ENCODE data around the gene ZCWPW1. TPM values are rescaled to one million over a fixed set of nuclear protein-coding genes. Genes with fewer than 3 reads are reported as not detected.

The ZCWPW1 gene
- total and polyA plus RNA-seq, 2 of the 13 experiments (the other 11 are each of a cell fraction or from before 2014, with no cell fraction given): 2.4 to 2.5 TPM

DNA sequence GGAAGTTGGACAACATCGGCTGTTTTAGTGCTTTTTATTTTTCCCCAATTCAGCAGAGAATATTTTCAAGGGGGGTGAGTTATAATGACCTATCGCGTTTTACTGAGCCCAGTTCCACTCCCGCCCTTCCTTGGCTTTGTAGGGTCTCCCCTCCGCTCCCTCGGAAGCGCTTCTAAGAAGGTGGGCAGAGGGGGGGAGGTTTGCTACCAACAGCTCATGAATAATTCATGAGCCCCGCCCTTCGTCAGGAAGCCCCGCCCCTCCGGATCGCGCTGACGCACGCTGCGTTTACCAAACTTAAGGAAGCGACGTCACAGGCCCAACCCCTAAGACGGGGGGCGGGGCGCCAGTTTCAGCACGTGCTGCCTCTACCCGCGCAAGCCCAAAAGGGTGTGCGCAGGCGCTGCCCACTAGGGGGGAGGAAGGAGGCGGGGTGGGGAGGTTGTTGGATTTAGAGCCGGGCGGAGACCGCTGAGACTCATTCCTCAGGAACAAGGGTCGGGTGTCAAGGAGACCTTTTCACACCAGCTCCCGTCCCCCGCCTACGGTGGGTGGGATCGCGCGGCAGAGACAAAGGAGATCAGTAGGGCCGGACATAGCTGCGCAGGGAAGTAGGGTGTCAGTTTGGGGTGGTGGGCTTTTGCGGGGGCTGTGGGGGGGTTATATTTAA is 599 bp upstream of the ZCWPW1 start:
- CTCF ChIA-PET (ENCODE audit: low intra/inter-chr PET ratio, low total read pairs): interaction anchor here (1.2 kb wide), 1 partner anchor 22 kb away, joined by 3 read pairs; no protein-coding TSS in a partner anchor
- no peak overlapping the region for H2AFZ ChIP-seq (ENCODE audit: low read length)
- no peak for TF ChIP-seq SMYD3 (CRISPR knock-in tag; IDR thresholded peaks at IDR 0.05)
- TF ChIP-seq ZNF883 (CRISPR knock-in tag; IDR thresholded peaks at IDR 0.05; ENCODE audit: not compliant biosample characterization): no peak
- peak; percentile 36 for TF ChIP-seq NFATC3 (CRISPR knock-in tag; IDR thresholded peaks at IDR 0.05)
- 0 out of 2 replicates have a peak, but pooled peaks have one; percentile 24 for TF ChIP-seq TGIF2 (CRISPR knock-in tag; IDR thresholded peaks at IDR 0.05)
- peak; percentile 57 for TF ChIP-seq ZNF746 (CRISPR knock-in tag; IDR thresholded peaks at IDR 0.05)
- peak; percentile 52; the same call in 1 of the 2 replicates for TF ChIP-seq HNF1A (IDR thresholded peaks at IDR 0.05; ENCODE audit: low read depth)
- TF ChIP-seq HNF1A (CRISPR knock-in tag; IDR thresholded peaks at IDR 0.05; ENCODE audit: borderline replicate concordance): 0 out of 2 replicates have a peak, but pooled peaks have one; percentile 11
- peak; percentile 78 for TF ChIP-seq HNRNPH1 (optimal IDR thresholded peaks at IDR 0.05; ENCODE audit: low read depth, low read length)
- peak; percentile 84; the same call in 1 of the 2 replicates for TF ChIP-seq ZNF589 (CRISPR knock-in tag; conservative IDR thresholded peaks at IDR 0.05)
- 0 out of 2 replicates have a peak, but pooled peaks have one; percentile 48 for TF ChIP-seq ZNF484 (CRISPR knock-in tag; IDR thresholded peaks at IDR 0.05; ENCODE audit: borderline replicate concordance, low read depth)
- peak; percentile 55; the same call in 1 of the 2 replicates for TF ChIP-seq CREBL2 (CRISPR knock-in tag; IDR thresholded peaks at IDR 0.05; ENCODE audit: borderline replicate concordance)
- TF ChIP-seq ZNF446 (CRISPR knock-in tag; IDR thresholded peaks at IDR 0.05): peak; percentile 55; the same call in 1 of the 2 replicates
- TF ChIP-seq, protein P1, sequence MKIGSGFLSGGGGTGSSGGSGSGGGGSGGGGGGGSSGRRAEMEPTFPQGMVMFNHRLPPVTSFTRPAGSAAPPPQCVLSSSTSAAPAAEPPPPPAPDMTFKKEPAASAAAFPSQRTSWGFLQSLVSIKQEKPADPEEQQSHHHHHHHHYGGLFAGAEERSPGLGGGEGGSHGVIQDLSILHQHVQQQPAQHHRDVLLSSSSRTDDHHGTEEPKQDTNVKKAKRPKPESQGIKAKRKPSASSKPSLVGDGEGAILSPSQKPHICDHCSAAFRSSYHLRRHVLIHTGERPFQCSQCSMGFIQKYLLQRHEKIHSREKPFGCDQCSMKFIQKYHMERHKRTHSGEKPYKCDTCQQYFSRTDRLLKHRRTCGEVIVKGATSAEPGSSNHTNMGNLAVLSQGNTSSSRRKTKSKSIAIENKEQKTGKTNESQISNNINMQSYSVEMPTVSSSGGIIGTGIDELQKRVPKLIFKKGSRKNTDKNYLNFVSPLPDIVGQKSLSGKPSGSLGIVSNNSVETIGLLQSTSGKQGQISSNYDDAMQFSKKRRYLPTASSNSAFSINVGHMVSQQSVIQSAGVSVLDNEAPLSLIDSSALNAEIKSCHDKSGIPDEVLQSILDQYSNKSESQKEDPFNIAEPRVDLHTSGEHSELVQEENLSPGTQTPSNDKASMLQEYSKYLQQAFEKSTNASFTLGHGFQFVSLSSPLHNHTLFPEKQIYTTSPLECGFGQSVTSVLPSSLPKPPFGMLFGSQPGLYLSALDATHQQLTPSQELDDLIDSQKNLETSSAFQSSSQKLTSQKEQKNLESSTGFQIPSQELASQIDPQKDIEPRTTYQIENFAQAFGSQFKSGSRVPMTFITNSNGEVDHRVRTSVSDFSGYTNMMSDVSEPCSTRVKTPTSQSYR (CRISPR knock-in tag; IDR thresholded peaks at IDR 0.05; ENCODE audit: borderline replicate concordance): peak; percentile 85
- TF ChIP-seq, protein P2, sequence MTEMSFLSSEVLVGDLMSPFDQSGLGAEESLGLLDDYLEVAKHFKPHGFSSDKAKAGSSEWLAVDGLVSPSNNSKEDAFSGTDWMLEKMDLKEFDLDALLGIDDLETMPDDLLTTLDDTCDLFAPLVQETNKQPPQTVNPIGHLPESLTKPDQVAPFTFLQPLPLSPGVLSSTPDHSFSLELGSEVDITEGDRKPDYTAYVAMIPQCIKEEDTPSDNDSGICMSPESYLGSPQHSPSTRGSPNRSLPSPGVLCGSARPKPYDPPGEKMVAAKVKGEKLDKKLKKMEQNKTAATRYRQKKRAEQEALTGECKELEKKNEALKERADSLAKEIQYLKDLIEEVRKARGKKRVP (CRISPR knock-in tag; IDR thresholded peaks at IDR 0.05): peak in 1 of 2 experiments; percentile 78; a peak in 2 of 4 replicates

More for the DNA sequence above, 599 bp upstream of the ZCWPW1 start:
- H3K79me2 ChIP-seq (ENCODE audit: insufficient read depth, low read length): peaks cover 23% of the 10 kb centered on the region
- ATAC-seq: peak; percentile 60
- BruUV-seq (replicated peaks): TSS peak; percentile 62
- 0% methylated on average over 30 of the region's 40 CpGs for WGBS (ENCODE audit: low lambda C conversion rate)
- H4K20me1 ChIP-seq (ENCODE audit: insufficient read depth, low read length): no peaks in the 10 kb centered on the region; the same call in 1 of the 2 replicates
- H3K4me3 ChIP-seq (replicated peaks in 1 of 3; ENCODE audit: insufficient read depth in 1 of 3, low read depth in 2 of 3, low read length in 3 of 3): peak overlapping the region; percentile 75 to 87 (median 83)
- H3K36me3 ChIP-seq (replicated peaks in 1 of 2; ENCODE audit: control insufficient read depth in 1 of 2, insufficient read depth in 2 of 2, low read length in 2 of 2): peaks cover 3 to 28% of the 10 kb centered on the region in 2 experiments
- intact Hi-C loops (cut with micrococcal nuclease; ENCODE audit: unreplicated experiment) (loop anchor here (2.0 kb wide), 1 partner anchor 16 kb away; no protein-coding TSS in a partner anchor), in situ Hi-C loops (cut with HindIII; ENCODE audit: extremely low pct_ligation_motif_present, low pct_unique_long_range_greater_than_20kb) (no loop called here)
- H3K9me3 ChIP-seq (ENCODE audit: low read length): no peaks in the 10 kb centered on the region
- H3K27ac ChIP-seq (ENCODE audit: extremely low read length, insufficient read depth, low read length): peak overlapping the region; percentile 98
- peaks cover 45% of the 10 kb centered on the region for H3K4me1 ChIP-seq (ENCODE audit: insufficient read depth, low read length)
- peak overlapping the region; percentile 94 for H3K4me2 ChIP-seq (ENCODE audit: low read depth, low read length)
- peak overlapping the region; percentile 98 for H3K9ac ChIP-seq (ENCODE audit: insufficient read depth, low read depth, low read length)
- H3K27me3 ChIP-seq (ENCODE audit: control insufficient read depth in 1 of 2, insufficient read depth in 2 of 2, low read length in 2 of 2): no peaks in the 10 kb centered on the region; a peak in 1 of 5 replicates
- peak; percentile 98 for DNase-seq (ENCODE audit: low spot score)
- POLR2A ChIA-PET: interaction anchor here (0.5 to 4.8 kb wide), 49 partner anchors 9 to 1086 kb away, joined by 3 to 199 read pairs (median 5); partner anchors contain the start of genes AGFG2, AP4M1, FBXO24 and LAMTOR4
- no peak for FAIRE-seq

All from HepG2 (cell line).